ENCODE data around the gene TP53INP2.
"Not testable (repeated sequence)": the region's sequence is repeated elsewhere in the genome, so short reads cannot be mapped to it uniquely, and the experiment has no call there.

TP53INP2 gene

GRCh38 chr20:34716921-34717229 lies 12.7 kb downstream of the TP53INP2 start:
- no peak for DNase-seq (ENCODE audit: low read depth, low spot score)
- Histone ChIP-seq H3K9me3 (ENCODE audit: insufficient read depth, low read length) (no peaks in the 10 kb centered on the region), H3K36me3 (ENCODE audit: insufficient read depth, insufficient read length, low read length) (peaks cover 31% of the 10 kb centered on the region), H3K4me1 (ENCODE audit: insufficient read depth, insufficient read length) (no peaks in the 10 kb centered on the region), H3K27me3 (ENCODE audit: insufficient read depth, insufficient read length) (peaks cover under 1% of the 10 kb centered on the region), H3K4me3 (ENCODE audit: insufficient read length, low read depth) (no peak overlapping the region), H3K9ac (ENCODE audit: insufficient read length, low read depth) (no peak overlapping the region)
- TF ChIP-seq SUZ12 (IDR thresholded peaks at IDR 0.05; ENCODE audit: extremely low read depth, insufficient read depth, insufficient read length) (no peak), ZNF274 (IDR thresholded peaks at IDR 0.05; ENCODE audit: low read depth, low read length) (no peak), YY1 (IDR thresholded peaks at IDR 0.05; ENCODE audit: insufficient read depth, insufficient read length) (no peak)

DNA sequence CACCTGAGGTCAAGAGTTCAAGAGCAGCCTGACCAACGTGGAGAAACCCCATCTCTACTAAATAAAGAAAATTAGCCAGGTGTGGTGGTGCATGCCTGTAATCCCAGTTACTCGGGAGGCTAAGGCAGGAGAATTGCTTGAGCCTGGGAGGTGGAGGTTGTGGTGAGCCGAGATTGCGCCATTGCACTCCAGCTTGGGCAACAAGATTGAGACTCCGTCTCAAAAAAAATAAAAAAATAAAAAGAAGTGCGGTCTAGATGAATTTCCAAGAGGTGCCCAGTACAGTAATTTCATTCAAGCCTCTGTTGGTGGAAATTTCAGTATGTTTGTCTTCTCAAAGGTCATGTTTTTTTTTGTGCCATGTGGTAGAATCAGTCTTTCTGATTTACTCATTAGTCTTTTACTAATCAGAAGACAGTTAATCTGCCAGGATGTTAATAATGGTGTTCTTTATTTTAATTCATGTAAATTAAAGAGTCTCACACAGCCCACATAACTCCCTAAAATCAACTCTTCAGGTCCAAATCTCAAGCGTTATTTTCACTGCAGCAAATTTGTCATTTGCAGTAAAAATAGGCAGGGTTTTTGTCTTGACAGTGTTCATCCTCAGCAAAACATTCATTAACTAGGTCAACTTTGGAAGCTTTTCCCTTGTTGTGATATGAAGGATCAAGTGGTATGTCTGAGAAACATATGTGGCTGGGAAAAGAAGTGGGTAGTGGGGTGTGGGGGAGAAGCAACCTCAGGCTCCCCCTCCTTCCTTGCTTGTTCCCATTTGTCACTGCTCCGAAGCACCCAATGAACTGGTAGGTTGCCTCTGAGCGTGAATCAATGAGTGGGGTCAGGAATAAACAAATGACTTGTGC lies 13.3 kb downstream of the TP53INP2 start:
- no peaks in the 10 kb centered on the region for H3K27me3 ChIP-seq (ENCODE audit: insufficient read depth, insufficient read length)
- peaks cover 28% of the 10 kb centered on the region for H3K36me3 ChIP-seq (ENCODE audit: insufficient read depth, insufficient read length, low read length)
- no peaks in the 10 kb centered on the region for H3K9me3 ChIP-seq (ENCODE audit: insufficient read depth, low read length)
- H3K9ac ChIP-seq (ENCODE audit: insufficient read length, low read depth): no peak overlapping the region
- H3K4me1 ChIP-seq (ENCODE audit: insufficient read depth, insufficient read length): no peaks in the 10 kb centered on the region
- no peak for DNase-seq (ENCODE audit: low read depth, low spot score)
- TF ChIP-seq YY1 (IDR thresholded peaks at IDR 0.05; ENCODE audit: insufficient read depth, insufficient read length) (no peak), SUZ12 (IDR thresholded peaks at IDR 0.05; ENCODE audit: extremely low read depth, insufficient read depth, insufficient read length) (no peak), ZNF274 (IDR thresholded peaks at IDR 0.05; ENCODE audit: low read depth, low read length) (no peak)
- no peak overlapping the region for H3K4me3 ChIP-seq (ENCODE audit: insufficient read length, low read depth)

DNA sequence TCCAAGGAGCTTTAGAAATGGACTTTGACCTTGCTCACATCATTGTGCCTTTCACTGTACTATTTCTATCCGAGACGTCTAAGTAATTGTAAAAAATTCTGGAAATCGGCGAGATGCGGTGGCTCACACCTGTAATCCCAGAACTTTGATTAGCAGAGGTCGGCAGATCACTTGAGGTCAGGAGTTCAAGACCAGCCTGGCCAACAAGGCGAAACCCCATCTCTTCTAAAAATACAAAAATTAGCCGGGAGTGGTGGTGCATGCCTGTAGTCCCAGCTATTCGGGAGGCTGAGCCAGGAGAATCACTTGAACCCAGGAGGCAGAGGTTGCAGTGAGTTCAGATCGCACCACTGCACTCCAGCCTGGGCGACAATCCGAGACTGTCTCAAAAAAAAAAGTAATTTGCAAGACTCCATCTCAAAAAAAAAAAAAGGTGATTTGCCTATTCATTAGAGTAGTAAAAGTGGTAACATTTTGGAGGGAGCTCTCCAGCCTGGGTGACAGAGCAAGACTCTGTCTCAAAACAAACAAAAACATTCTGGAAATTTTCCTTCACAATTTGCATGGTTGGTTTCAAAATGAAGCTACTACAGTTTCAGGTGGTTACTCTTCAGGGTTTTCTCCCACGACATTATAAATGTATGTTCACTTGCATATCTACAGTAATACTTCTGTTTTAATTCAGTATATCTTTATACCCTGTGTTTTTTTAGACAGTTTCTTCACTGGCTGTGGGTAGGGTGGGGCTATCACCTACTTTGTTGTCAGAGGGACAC lies 15.3 kb downstream of the TP53INP2 start:
- H3K4me1 ChIP-seq (ENCODE audit: insufficient read depth, insufficient read length); H3K27me3 ChIP-seq (ENCODE audit: insufficient read depth, insufficient read length); H3K9ac ChIP-seq (ENCODE audit: insufficient read length, low read depth); H3K4me3 ChIP-seq (ENCODE audit: insufficient read length, low read depth); DNase-seq (ENCODE audit: low read depth, low spot score); H3K9me3 ChIP-seq (ENCODE audit: insufficient read depth, low read length): not testable (repeated sequence)
- peaks cover 31% of the 10 kb centered on the region for H3K36me3 ChIP-seq (ENCODE audit: insufficient read depth, insufficient read length, low read length)

DNA sequence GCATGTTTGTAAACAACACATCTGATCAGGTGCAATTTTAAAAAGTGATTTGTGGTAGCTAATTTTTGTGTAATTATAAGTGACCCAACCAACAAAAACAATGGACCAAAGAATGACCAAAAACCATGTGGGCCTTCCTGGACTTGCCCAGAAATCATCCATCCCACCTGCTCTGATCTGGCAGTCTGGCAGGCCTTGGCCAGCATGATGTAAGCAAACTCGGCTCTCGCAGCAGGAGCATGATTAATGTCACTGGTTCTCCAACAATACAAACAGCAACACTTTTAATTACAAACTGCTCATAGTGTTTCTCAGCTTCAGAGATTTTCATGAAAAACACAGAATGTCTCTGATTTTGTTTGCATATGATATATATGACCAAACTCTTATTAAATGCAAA lies 16.1 kb downstream of the TP53INP2 start:
- Histone ChIP-seq H3K27me3 (ENCODE audit: insufficient read depth, insufficient read length) (no peaks in the 10 kb centered on the region), H3K9me3 (ENCODE audit: insufficient read depth, low read length) (no peaks in the 10 kb centered on the region), H3K4me3 (ENCODE audit: insufficient read length, low read depth) (no peak overlapping the region), H3K36me3 (ENCODE audit: insufficient read depth, insufficient read length, low read length) (peaks cover 30% of the 10 kb centered on the region), H3K4me1 (ENCODE audit: insufficient read depth, insufficient read length) (no peaks in the 10 kb centered on the region), H3K9ac (ENCODE audit: insufficient read length, low read depth) (no peak overlapping the region)
- no peak for DNase-seq (ENCODE audit: low read depth, low spot score)
- TF ChIP-seq SUZ12 (IDR thresholded peaks at IDR 0.05; ENCODE audit: extremely low read depth, insufficient read depth, insufficient read length) (no peak), ZNF274 (IDR thresholded peaks at IDR 0.05; ENCODE audit: low read depth, low read length) (no peak)

- not testable (repeated sequence) for H3K9me3 ChIP-seq (ENCODE audit: insufficient read depth, low read length); H3K4me3 ChIP-seq (ENCODE audit: insufficient read length, low read depth); DNase-seq (ENCODE audit: low read depth, low spot score); H3K9ac ChIP-seq (ENCODE audit: insufficient read length, low read depth); H3K27me3 ChIP-seq (ENCODE audit: insufficient read depth, insufficient read length); H3K4me1 ChIP-seq (ENCODE audit: insufficient read depth, insufficient read length)
- H3K36me3 ChIP-seq (ENCODE audit: insufficient read depth, insufficient read length, low read length): peaks cover 44% of the 10 kb centered on the region
These were observed 18.4 kb downstream of the TP53INP2 start for GRCh38 chr20:34722560-34722959.

GRCh38 chr20:34724172-34724571 lies 20.0 kb downstream of the TP53INP2 start:
- TF ChIP-seq ZNF274 (IDR thresholded peaks at IDR 0.05; ENCODE audit: low read depth, low read length): no peak
- TF ChIP-seq SUZ12 (IDR thresholded peaks at IDR 0.05; ENCODE audit: extremely low read depth, insufficient read depth, insufficient read length): no peak
- no peak for TF ChIP-seq YY1 (IDR thresholded peaks at IDR 0.05; ENCODE audit: insufficient read depth, insufficient read length)
- peaks cover 41% of the 10 kb centered on the region for H3K36me3 ChIP-seq (ENCODE audit: insufficient read depth, insufficient read length, low read length)

GRCh38 chr20:34729416-34729815 lies 25.3 kb downstream of the TP53INP2 start:
- DNase-seq (ENCODE audit: low read depth, low spot score): no peak
- no peak overlapping the region for H3K4me3 ChIP-seq (ENCODE audit: insufficient read length, low read depth)
- no peaks in the 10 kb centered on the region for H3K27me3 ChIP-seq (ENCODE audit: insufficient read depth, insufficient read length)
- no peaks in the 10 kb centered on the region for H3K4me1 ChIP-seq (ENCODE audit: insufficient read depth, insufficient read length)
- H3K9me3 ChIP-seq (ENCODE audit: insufficient read depth, low read length): no peaks in the 10 kb centered on the region
- TF ChIP-seq SUZ12 (IDR thresholded peaks at IDR 0.05; ENCODE audit: extremely low read depth, insufficient read depth, insufficient read length): no peak
- TF ChIP-seq ZNF274 (IDR thresholded peaks at IDR 0.05; ENCODE audit: low read depth, low read length): no peak
- TF ChIP-seq YY1 (IDR thresholded peaks at IDR 0.05; ENCODE audit: insufficient read depth, insufficient read length): no peak
- H3K36me3 ChIP-seq (ENCODE audit: insufficient read depth, insufficient read length, low read length): peaks cover 39% of the 10 kb centered on the region
- H3K9ac ChIP-seq (ENCODE audit: insufficient read length, low read depth): no peak overlapping the region

More at GRCh38 chr20:34724172-34724571, 20.0 kb downstream of the TP53INP2 start:
- Histone ChIP-seq H3K27me3 (ENCODE audit: insufficient read depth, insufficient read length) (no peaks in the 10 kb centered on the region), H3K9ac (ENCODE audit: insufficient read length, low read depth) (no peak overlapping the region), H3K9me3 (ENCODE audit: insufficient read depth, low read length) (no peaks in the 10 kb centered on the region), H3K4me3 (ENCODE audit: insufficient read length, low read depth) (no peak overlapping the region), H3K4me1 (ENCODE audit: insufficient read depth, insufficient read length) (no peaks in the 10 kb centered on the region)
- no peak for DNase-seq (ENCODE audit: low read depth, low spot score)

Measured in NT2/D1 (cell line).